Anterior cingulate cortex (tissue), 58 donors: ENCODE measurements around the gene STOM.
"Not testable (repeated sequence)": the region's sequence is repeated elsewhere in the genome, so short reads cannot be mapped to it uniquely, and the experiment has no call there.

Source experiments
- DNase-seq, 58 donors: peaks; one replicate each; lab custom pipeline; 2025; lab: John Stamatoyannopoulos, UW

The STOM gene

DNA sequence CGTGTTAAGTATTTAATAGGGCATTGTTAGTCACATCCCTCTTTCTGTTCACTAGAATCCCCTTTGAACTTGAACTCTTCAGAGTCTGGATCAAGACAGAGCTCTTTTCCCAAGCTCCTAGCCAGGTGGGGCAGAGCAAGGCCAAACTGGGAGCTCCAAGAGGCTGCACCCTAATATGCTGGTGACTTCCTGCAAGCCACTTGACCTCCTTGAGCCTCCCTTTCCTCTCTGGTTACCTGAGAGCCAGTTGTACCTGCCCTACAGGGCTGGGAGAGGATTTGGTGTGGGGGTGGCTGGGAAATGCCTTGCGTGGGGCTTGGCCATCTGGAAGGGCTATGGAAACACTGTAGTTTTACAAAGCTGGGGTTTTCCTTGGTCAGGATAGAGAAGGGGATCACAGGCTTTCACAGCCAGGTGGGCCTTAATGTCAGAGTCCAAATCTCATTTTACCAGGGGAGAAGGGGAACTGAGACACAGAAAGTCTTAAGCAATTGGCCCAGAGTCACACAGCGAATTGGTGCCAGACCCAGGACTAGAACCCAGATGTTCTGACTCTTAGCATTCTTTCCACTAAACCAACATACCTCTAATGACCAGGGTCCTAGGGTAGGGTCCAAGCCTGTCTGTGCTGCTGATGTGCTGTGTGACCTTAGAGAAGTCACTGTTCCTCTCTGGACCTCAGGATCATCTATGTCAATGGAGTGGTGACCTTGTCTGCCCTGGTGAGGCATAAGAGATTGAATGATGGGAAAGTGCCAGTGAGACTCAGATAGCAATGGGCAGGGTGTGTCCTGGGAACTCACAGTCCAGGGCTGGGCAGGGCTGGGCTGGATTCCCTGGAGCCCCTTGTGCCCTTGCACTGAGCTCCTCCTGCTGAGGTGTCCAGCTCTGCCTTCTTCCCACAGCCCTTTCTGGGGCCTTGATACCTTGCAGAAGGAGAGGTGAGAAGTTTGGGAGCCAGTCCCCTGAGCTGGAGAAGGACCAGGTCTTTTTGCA is 66.3 kb downstream of the STOM start:
- no peak for DNase-seq

- DNase-seq: no peak
These were observed 67.3 kb downstream of the STOM start for GRCh38 chr9:121302786-121303185.

GRCh38 chr9:121302341-121302740 is 67.7 kb downstream of the STOM start:
- no peak for DNase-seq

- no peak for DNase-seq
These were observed 68.2 kb downstream of the STOM start for GRCh38 chr9:121301881-121302286.

GRCh38 chr9:121300283-121301119 is 69.5 kb downstream of the STOM start:
- no peak for DNase-seq

DNA sequence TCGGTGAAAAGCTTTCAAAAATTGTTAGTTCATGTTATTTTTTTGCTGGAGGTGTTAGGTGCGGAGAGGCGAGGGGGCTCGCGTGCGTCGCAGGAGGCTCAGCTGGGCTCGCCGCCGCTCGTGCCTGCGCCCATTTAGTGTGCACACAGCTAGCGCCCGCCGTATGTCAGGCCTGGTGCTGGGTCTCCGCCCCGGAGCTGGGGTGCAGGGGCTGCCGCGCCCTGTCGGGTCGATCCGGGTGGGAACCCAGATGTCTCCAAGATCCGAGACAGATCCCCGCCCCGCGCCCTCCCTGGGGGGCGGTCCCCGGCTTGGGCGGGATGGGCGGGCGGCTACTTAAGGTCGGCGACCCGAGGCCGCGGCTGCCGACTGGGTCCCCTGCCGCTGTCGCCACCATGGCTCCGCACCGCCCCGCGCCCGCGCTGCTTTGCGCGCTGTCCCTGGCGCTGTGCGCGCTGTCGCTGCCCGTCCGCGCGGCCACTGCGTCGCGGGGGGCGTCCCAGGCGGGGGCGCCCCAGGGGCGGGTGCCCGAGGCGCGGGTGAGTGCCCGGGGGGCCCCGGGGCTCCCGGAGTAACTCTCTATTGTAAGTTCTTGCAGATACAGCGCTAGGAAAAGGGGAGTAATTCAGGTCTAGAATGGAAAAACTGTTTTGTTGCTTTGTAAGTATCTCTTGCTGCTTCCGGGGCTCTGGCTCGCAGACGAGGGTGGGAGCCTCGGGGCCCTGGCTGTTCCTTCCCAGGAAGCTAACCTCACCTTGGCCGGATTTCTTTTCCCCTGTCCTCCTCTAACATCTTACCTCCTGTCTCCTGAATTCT is 70.4 kb downstream of the STOM start:
- DNase-seq: peak in 28 of 58 donors; percentile 18 to 63 (median 41)

- peak in 2 of 58 donors; percentile 9 to 34 for DNase-seq
These were observed 71.2 kb downstream of the STOM start for GRCh38 chr9:121298689-121299466.

DNA sequence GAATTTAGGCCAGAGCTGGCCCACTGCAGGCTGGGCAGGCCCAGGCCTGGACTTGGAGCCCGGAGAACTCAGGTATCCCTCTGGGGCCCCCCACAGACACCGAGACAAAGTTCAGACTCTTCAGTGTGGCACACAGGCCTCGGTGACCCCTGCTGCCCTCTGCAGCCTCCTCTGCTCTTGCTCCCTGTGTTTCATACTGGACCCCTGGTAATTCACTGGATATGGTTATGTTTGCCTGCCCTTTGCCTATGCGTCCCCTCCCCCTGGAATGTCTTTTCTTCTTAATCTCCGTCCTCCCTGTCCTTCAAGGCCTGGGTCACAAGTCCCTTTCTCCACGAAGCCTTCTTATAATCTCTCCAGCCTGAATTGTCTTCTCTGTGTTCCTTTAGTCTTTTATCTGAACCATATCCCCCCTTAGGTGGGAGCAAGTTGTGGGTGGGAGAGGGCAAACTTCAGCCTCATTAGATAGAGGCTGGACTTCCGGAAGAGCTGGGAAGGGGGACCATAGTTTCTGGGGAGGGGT is 72.0 kb downstream of the STOM start:
- no peak for DNase-seq

DNA sequence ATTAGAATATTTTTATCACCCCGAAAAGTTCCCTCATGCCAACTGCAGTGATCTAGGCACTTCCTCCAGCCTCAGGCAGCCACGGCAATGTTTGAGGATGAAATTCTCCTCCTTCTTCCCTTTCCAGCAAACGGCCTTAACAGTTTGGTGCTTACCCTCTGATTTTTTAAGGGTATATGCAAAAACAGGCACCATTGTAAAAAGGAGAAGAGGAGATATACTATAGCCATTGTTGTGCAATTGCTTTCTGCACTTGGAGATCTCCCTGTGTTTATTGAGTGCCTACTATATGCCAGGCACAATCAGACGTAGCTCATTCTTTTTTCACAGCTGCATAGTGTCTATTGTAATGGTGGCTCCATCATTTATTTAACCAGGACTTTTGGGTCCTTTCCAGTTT is 72.7 kb downstream of the STOM start:
- DNase-seq: no peak

- no peak for DNase-seq
These were observed 73.6 kb downstream of the STOM start for GRCh38 chr9:121296213-121297127.

DNA sequence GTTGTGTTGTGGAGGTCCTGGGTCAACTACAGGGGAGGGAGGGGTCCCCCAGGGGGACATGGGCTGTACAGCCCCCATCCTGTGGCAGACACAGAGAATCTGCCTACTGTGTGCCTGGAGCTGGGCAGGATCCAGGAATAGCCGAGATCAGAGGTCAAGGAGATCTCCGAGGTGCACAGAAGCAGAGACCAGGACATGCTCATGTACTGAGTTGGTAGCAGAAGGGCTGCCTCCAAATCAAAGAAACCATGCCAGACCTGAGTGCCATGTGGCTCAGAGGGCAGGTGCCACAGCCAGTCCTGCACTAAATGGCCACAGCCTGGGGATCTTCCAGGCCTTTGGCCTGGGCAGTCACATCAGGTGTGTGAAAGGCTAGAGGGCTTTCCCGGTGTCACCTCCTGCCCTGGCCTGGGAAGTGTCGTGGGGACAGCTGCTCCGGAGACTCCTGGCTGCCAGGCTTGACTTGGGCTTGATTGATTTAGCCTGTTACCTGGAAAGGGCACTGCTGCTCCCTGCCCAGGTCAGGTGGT is 74.3 kb downstream of the STOM start:
- peak in 3 of 58 donors; percentile 38 to 74 (median 46) for DNase-seq

- DNase-seq: peak in 29 of 58 donors; percentile 26 to 85 (median 60)
These were observed 75.0 kb downstream of the STOM start for GRCh38 chr9:121294866-121295661.

- peak in 1 of 58 donors; percentile 23 for DNase-seq
These were observed 75.8 kb downstream of the STOM start for GRCh38 chr9:121294151-121294743.

GRCh38 chr9:121292801-121293241 is 77.2 kb downstream of the STOM start:
- DNase-seq: peak in 27 of 58 donors; percentile 13 to 84 (median 64)

GRCh38 chr9:121292051-121292450 is 78.0 kb downstream of the STOM start:
- DNase-seq: no peak

DNA sequence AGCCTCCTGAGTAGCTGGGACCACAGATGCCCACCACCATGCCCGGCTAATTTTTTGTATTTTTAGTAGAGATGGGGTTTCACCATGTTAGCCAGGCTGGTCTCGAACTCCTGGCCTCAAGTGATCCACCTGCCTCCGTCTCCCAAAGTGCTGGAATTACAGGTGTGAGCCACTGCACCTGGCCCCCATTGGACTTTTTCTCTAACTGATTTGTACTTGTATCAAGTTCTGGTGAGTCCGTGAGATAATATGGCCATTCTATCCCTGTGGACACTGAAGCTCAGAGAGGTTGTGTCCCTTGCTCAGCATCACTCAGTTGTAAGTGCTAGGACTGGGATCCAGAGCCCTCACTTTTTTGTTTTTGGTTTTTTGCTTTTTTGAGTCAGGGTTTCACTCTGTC is 78.5 kb downstream of the STOM start:
- DNase-seq: not testable (repeated sequence)
